Measurements from ENCODE around the gene A2M.

- TF ChIP-seq GABPA (IDR thresholded peaks at IDR 0.05; ENCODE audit: borderline replicate concordance, insufficient read depth, low read length) (no peak), CTCF (IDR thresholded peaks at IDR 0.05; ENCODE audit: control extremely low read depth in 1 of 3, insufficient read depth in 1 of 3, low read depth in 1 of 3, low read length in 3 of 3) (no peak), POLR2A (IDR thresholded peaks at IDR 0.05; ENCODE audit: control extremely low read depth in 1 of 2, low read depth in 2 of 2, low read length in 2 of 2) (no peak), EZH2 (IDR thresholded peaks at IDR 0.05; ENCODE audit: low read depth, low read length, severe bottlenecking) (no peak), CHD2 (IDR thresholded peaks at IDR 0.05; ENCODE audit: low read length) (no peak), EGR1 (IDR thresholded peaks at IDR 0.05; ENCODE audit: borderline replicate concordance, low read depth, low read length) (no peak), TAF1 (IDR thresholded peaks at IDR 0.05; ENCODE audit: low read depth, low read length) (no peak), SUZ12 (IDR thresholded peaks at IDR 0.05; ENCODE audit: low read length) (no peak), RFX5 (IDR thresholded peaks at IDR 0.05; ENCODE audit: borderline replicate concordance, low read depth, low read length) (no peak), KDM1A (IDR thresholded peaks at IDR 0.05; ENCODE audit: borderline replicate concordance, low read length) (no peak), SP1 (IDR thresholded peaks at IDR 0.05; ENCODE audit: low read depth, low read length) (no peak)
- TF ChIP-seq, protein P1, sequence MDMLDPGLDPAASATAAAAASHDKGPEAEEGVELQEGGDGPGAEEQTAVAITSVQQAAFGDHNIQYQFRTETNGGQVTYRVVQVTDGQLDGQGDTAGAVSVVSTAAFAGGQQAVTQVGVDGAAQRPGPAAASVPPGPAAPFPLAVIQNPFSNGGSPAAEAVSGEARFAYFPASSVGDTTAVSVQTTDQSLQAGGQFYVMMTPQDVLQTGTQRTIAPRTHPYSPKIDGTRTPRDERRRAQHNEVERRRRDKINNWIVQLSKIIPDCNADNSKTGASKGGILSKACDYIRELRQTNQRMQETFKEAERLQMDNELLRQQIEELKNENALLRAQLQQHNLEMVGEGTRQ (IDR thresholded peaks at IDR 0.05; ENCODE audit: low read length), result no peak
These were observed 38.3 kb downstream of the A2M start for GRCh38 chr12:9077152-9078031.

Measured in H1 (cell line).